Endothelial cell of umbilical vein (primary cell): ENCODE measurements around the gene RALGPS1. TPM values are rescaled to one million over a fixed set of nuclear protein-coding genes. Genes with fewer than 3 reads are reported as not detected.

Source experiments
- BruUV-seq: library from RNA; stranded (reverse); fragments of 400-500 nt; replicated peaks from 2 replicates; lab custom pipeline; 2021; lab: Mats Ljungman, UMichigan
- CTCF ChIA-PET: fragments of 300-600, 350-600 bp; sonication (Branson Sonifier 250); formaldehyde crosslinking; loops from one replicate; lab custom pipeline; 2021; ENCODE audit warnings: antibody characterized with exemption, inconsistent platforms; lab: Charles Lee
- POLR2A ChIA-PET: fragments of 300-600, 350-600 bp; sonication (Branson Sonifier 250); formaldehyde crosslinking; loops from one replicate; lab custom pipeline; 2021; ENCODE audit warnings: antibody characterized with exemption, inconsistent platforms; lab: Charles Lee
- DNase-seq: peaks from one replicate; pipeline ENCODE4 v3.0.0-alpha.2; 2011; ENCODE audit warnings: low read depth, low spot score
- FAIRE-seq: peaks from 2 replicates; lab custom pipeline; 2011; peaks lifted over from hg19 to GRCh38; lab: Jason Lieb, UNC
- H2AFZ ChIP-seq: 2 replicates; pipeline ENCODE4 v1.6.0; 2012; ENCODE audit warnings: low read depth, low read length, control low read depth, inconsistent platforms
- H3K27ac ChIP-seq: 2 replicates; pipeline ENCODE4 v1.5.1; 2011; ENCODE audit warnings: low read depth, mild to moderate bottlenecking, control low read depth, low read length, moderate library complexity; ENCODE audit not compliant: insufficient read depth
- H3K27me3 ChIP-seq, 2 experiments: 2 replicates each; pipeline versions ENCODE4 v1.6.0 to v1.6.1; 2011; ENCODE audit warnings: low read length in 2 of 2, mixed read lengths in 1 of 2; ENCODE audit not compliant: control insufficient read depth in 2 of 2, insufficient read depth in 2 of 2
- H3K36me3 ChIP-seq, 2 experiments: 2 replicates in 1 of 2; 3 replicates in 1 of 2; pipeline ENCODE4 v1.5.1; 2011; ENCODE audit warnings: low read length in 2 of 2, mild to moderate bottlenecking in 1 of 2, moderate library complexity in 1 of 2; ENCODE audit not compliant: control insufficient read depth in 2 of 2, insufficient read depth in 2 of 2; ENCODE audit errors: extremely low read depth in 1 of 2
- H3K4me1 ChIP-seq: 3 replicates; pipeline ENCODE4 v1.5.1; 2011; ENCODE audit warnings: mild to moderate bottlenecking, low read length; ENCODE audit not compliant: control insufficient read depth, insufficient read depth; ENCODE audit errors: extremely low read depth
- H3K4me2 ChIP-seq: 2 replicates; pipeline ENCODE4 v1.6.1; 2011; ENCODE audit warnings: low read length, control low read depth, mixed read lengths; ENCODE audit not compliant: insufficient read depth
- H3K4me3 ChIP-seq, 3 experiments: fragments of 200-600 bp in 1 of 3; sonication (generic), shearing (Covaris generic) in 1 of 3; replicated peaks in 1 of 3; 2 replicates each; pipeline ENCODE4 v1.5.1; 2011 to 2016; ENCODE audit warnings: control low read depth in 3 of 3, low read length in 3 of 3, mild to moderate bottlenecking in 2 of 3, inconsistent platforms in 1 of 3, low read depth in 1 of 3, moderate library complexity in 1 of 3; ENCODE audit not compliant: insufficient read depth in 1 of 3
- H3K79me2 ChIP-seq: 2 replicates; pipeline ENCODE4 v1.6.0; 2012; ENCODE audit warnings: low read length, inconsistent platforms; ENCODE audit not compliant: control insufficient read depth, insufficient read depth
- H3K9ac ChIP-seq: replicated peaks from 2 replicates; pipeline ENCODE3; 2011; ENCODE audit warnings: low read length, control low read depth; ENCODE audit not compliant: insufficient read depth; ENCODE audit errors: extremely low read depth
- H3K9me1 ChIP-seq: replicated peaks from 3 replicates; pipeline ENCODE4 v1.6.0; 2011; ENCODE audit warnings: mild to moderate bottlenecking, low read length; ENCODE audit not compliant: control insufficient read depth, insufficient read depth; ENCODE audit errors: extremely low read depth
- H3K9me3 ChIP-seq: replicated peaks from 2 replicates; pipeline ENCODE4 v1.5.1; 2012; ENCODE audit warnings: low read length, inconsistent platforms; ENCODE audit not compliant: control insufficient read depth, insufficient read depth
- H4K20me1 ChIP-seq: replicated peaks from 2 replicates; pipeline ENCODE3; 2011; ENCODE audit warnings: mild to moderate bottlenecking, low read length; ENCODE audit not compliant: control insufficient read depth, insufficient read depth; ENCODE audit errors: extremely low read depth
- CTCF ChIP-seq, 2 donors: IDR thresholded peaks; 1 replicate in 1 of 2; 2 replicates in 1 of 2; pipeline ENCODE4 v1.5.1; 2011; ENCODE audit warnings: low read length in 2 of 2, mild to moderate bottlenecking in 2 of 2, moderate library complexity in 2 of 2, control low read depth in 1 of 2, inconsistent platforms in 1 of 2, low read depth in 1 of 2; ENCODE audit not compliant: insufficient read depth in 1 of 2; ENCODE audit errors: extremely low read depth in 1 of 2
- EZH2 ChIP-seq: IDR thresholded peaks from 2 replicates; pipeline ENCODE4 v1.6.1; 2012; ENCODE audit warnings: borderline replicate concordance, low read depth, mild to moderate bottlenecking, moderate library complexity, low read length, inconsistent platforms; ENCODE audit not compliant: severe bottlenecking
- FOS ChIP-seq: IDR thresholded peaks from 2 replicates; pipeline ENCODE4 v1.6.1; 2011; ENCODE audit warnings: mild to moderate bottlenecking, low read length, moderate library complexity, borderline replicate concordance; ENCODE audit not compliant: insufficient read depth
- GATA2 ChIP-seq: IDR thresholded peaks from 2 replicates; pipeline ENCODE4 v1.7.0; 2011; ENCODE audit warnings: low read depth, mild to moderate bottlenecking, moderate library complexity, mixed read lengths, low read length; ENCODE audit not compliant: insufficient read length, insufficient read depth
- JUN ChIP-seq: IDR thresholded peaks from 2 replicates; pipeline ENCODE4 v1.6.1; 2011; ENCODE audit warnings: borderline replicate concordance, low read depth; ENCODE audit not compliant: insufficient read length, insufficient read depth
- MYC ChIP-seq: IDR thresholded peaks from one replicate; pipeline ENCODE4 v1.6.1; 2011; ENCODE audit warnings: mild to moderate bottlenecking, low read depth, low read length
- POLR2A ChIP-seq: IDR thresholded peaks from 2 replicates; pipeline ENCODE4 v1.6.1; 2012; ENCODE audit warnings: low read depth, mild to moderate bottlenecking, control low read depth, low read length
- POLR2AphosphoS5 ChIP-seq: IDR thresholded peaks from 2 replicates; pipeline ENCODE4 v1.6.1; 2012; ENCODE audit warnings: low read depth, mild to moderate bottlenecking, control low read depth, low read length, moderate library complexity; ENCODE audit not compliant: insufficient read depth
- dilution Hi-C: fragments of 300-500 bp; cut with MboI; formaldehyde crosslinking; loops from one replicate; pipeline ENCODE4 v1.15.0; 2019; ENCODE audit warnings: low sequenced_read_pairs; ENCODE audit not compliant: extremely low pct_ligation_motif_present
- intact Hi-C: fragments of 100-400 bp; cut with micrococcal nuclease; formaldehyde crosslinking; loops from one replicate; pipeline ENCODE4 v1.10.0; 2022
- polyA plus RNA-seq, 4 experiments: library from polyadenylated mRNA; depleted of rRNA in 3 of 4; stranded (reverse) in 3 of 4; unstranded in 1 of 4; fragments of >200 nt; gene quantifications; 2 replicates each; pipeline versions ENCODE4 v1.2.1 to v1.2.3, GENCODE V29; 2011 to 2012; ENCODE audit warnings: missing spikeins in 1 of 4
- total RNA-seq: library from RNA; stranded (reverse); gene quantifications from 2 replicates; pipeline ENCODE4 v1.2.3, GENCODE V29; 2021
- TF ChIP-seq, protein P1 (sequence below): IDR thresholded peaks from 2 replicates; pipeline ENCODE4 v1.6.1; 2011; ENCODE audit not compliant: insufficient read depth, insufficient read length

RALGPS1 gene
- total and polyA plus RNA-seq, 2 donors (not counting 3 experiments of a cell fraction or from before 2014, with no cell fraction given), result 3.8 to 5.5 TPM

- DNase-seq (no peak), FAIRE-seq (no peak)
- Histone ChIP-seq H3K4me3 (no peak overlapping the region), H3K36me3 (no peaks in the 10 kb centered on the region), H4K20me1 (no peaks in the 10 kb centered on the region), H3K9me3 (no peaks in the 10 kb centered on the region), H3K4me1 (no peaks in the 10 kb centered on the region), H3K4me2 (no peak overlapping the region), H3K9me1 (no peaks in the 10 kb centered on the region), H3K9ac (no peak overlapping the region), H3K27ac (no peak overlapping the region), H3K27me3 (no peaks in the 10 kb centered on the region), H3K79me2 (no peaks in the 10 kb centered on the region), H2AFZ (no peak overlapping the region)
- CTCF ChIA-PET, result interaction anchor here (0.6 to 4.6 kb wide), 23 partner anchors 8 to 490 kb away, joined by 3 to 45 read pairs (median 4); partner anchors contain the start of gene ANGPTL2
- no TSS peak for BruUV-seq
- POLR2A ChIA-PET, result no interaction called here
- dilution Hi-C loops (no loop called here), intact Hi-C loops (loop anchor here (1.0 kb wide), 2 partner anchors 157 to 234 kb away; partner anchors contain the start of gene ANGPTL2)
- TF ChIP-seq CTCF (IDR thresholded peaks at IDR 0.05; ENCODE audit: extremely low read depth in 1 of 2, insufficient read depth in 1 of 2, low read depth in 1 of 2, low read length in 2 of 2) (no peak), GATA2 (no peak), EZH2 (no peak), POLR2AphosphoS5 (no peak), FOS (no peak), POLR2A (no peak), JUN (no peak), MYC (no peak)
- TF ChIP-seq, protein P1, sequence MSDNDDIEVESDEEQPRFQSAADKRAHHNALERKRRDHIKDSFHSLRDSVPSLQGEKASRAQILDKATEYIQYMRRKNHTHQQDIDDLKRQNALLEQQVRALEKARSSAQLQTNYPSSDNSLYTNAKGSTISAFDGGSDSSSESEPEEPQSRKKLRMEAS, result no peak
These were observed 50.5 kb downstream of the RALGPS1 start for GRCh38 chr9:126965077-126965476.
